Measurements from ENCODE around the gene ITGAD. TPM values are rescaled to one million over a fixed set of nuclear protein-coding genes. Genes with fewer than 3 reads are reported as not detected.

Gene ITGAD
- total and polyA plus RNA-seq, 2 of the 8 experiments (the other 6 are each of a cell fraction or from before 2014, with no cell fraction given), result 0.06 TPM; not detected in 1

- TF ChIP-seq YY1 (IDR thresholded peaks at IDR 0.05; ENCODE audit: low read depth, low read length) (no peak), RBBP5 (IDR thresholded peaks at IDR 0.05; ENCODE audit: borderline replicate concordance, low read depth, low read length) (no peak)
These were observed 63.8 kb downstream of the ITGAD start (continued) for GRCh38 chr16:31456988-31457360.

Data from H1 (cell line).